Activated CD8-positive, alpha-beta memory T cell treated with anti-CD3 and anti-CD28 coated beads, Interleukin-2, amount 50 U/mL, for 4 hours (primary cell): ENCODE data around the gene MEIS2.

Experiments used
- DNase-seq: peaks from one replicate; pipeline ENCODE4 v3.0.0-alpha.2; 2020

The MEIS2 gene

DNA sequence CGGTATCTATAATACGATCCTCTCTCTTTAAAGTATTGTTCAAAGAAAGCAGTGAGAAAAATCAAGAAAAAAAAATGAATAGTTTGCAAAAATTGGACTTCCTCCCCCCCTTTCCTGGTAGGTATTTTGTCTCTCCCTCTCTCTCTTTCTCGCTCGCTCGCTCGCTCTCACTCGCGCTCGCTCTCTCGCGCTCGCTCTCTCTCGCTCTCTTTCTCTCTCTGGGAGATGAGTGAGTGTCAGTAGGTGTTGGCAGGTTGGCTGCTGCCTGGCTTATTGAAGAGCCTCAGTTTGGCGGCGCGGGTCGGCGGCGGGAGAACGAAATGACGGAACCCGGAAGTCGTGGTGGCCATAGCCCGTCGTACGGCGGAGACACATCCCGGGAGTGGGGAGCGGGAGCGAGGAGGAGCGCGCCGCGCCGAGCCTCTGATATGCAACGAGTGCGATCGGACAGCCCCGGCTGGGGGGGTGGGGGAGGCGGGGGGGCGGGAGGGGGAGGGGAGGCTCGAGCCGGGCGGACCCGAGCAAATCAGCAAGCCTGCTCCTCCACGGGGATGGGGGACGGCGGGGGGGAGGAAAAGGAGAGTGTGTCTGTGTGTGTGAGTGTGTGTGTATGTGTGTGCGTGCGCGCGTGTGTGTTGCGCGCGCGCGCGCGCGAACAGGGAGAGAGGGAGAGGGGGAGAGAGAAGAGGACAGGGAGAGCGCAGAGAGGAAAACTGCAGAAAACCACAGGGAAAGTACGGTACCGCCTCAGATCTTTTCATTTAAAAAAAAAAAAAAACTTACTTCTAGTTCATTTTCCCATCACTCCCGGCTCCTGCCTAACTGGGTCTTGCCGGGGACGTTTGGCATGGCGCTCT, at the start of gene MEIS2:
Gene MEIS2 (minus strand): TSS at position 441 of the 857 bp plus-strand sequence. CDS start 1,083 bp downstream, outside the sequence.
- no peak for DNase-seq

DNA sequence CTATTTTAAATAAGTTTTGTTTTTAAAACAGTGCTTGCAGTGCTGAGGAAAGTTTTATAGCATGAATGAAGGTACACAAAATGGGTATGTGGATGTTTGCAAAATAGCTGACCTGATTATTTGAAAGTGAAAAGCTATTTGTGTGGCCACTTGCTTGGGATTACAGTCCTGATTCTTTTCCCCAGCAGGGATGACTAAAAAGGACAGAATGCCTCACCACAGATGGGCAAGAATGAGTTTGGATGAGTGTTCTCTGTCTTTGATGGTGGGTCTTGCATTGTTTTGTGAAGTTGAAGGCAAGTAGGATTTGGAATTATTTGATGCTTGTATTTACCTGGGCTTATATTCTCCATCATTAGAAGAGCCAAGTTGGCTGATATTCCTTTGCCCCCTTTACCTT, 48.8 kb upstream of the MEIS2 start:
- DNase-seq = no peak

DNA sequence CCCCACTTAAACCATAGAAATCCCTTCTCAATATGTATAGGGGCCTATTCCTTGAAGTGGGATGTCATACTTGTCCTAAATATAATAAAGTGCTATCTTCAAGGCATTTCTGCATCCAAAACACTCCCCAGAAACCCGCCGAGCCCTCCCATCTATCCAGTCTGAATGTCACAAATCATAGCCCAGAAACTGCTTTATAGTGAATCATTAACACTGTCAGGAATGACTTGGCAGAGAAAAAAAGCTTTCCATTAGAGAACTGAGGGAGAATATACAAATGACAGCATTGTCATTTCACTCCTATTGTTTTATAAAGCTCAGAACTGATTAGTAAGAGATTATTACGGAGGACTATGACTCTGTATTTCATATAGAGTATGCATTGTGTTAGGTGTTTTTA, 48.4 kb upstream of the MEIS2 start:
- DNase-seq = no peak

DNA sequence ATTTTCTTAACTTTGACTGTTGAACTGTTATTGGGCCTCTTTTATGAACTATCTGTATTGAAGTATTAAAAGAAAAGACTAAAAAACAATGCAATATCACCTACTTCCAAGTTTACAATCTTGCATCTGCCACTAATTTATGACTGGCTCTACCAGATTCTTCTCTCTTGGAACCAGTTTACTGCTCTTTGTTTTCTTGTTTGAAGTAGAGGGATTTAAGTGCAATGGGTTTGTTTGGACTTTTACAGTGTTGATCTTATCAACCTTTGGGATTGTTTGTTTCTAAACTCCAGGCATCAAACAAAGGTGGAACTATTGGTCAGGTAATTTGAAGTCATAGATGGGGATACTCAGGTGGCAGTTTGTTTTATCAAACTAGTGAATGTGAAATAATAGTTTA, 43.0 kb upstream of the MEIS2 start:
- no peak for DNase-seq

DNA sequence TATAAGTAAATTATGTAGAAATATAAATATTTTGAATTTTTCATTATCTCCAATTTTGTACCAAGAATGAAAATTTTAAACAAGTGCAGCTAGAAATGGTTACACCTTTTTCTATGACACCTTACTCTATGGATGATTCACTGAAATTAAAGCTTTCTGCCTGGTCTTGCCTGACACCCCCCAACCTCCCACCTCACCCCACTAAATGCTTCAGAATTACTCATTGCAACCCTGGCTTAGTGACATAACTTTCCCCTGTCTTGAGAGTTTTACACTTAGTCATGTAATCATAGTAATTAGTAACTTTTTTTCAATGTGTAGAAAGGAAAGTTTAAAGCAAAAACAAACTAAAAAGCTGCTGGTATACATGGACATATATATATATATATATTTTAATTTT, 42.0 kb upstream of the MEIS2 start:
- no peak for DNase-seq

DNA sequence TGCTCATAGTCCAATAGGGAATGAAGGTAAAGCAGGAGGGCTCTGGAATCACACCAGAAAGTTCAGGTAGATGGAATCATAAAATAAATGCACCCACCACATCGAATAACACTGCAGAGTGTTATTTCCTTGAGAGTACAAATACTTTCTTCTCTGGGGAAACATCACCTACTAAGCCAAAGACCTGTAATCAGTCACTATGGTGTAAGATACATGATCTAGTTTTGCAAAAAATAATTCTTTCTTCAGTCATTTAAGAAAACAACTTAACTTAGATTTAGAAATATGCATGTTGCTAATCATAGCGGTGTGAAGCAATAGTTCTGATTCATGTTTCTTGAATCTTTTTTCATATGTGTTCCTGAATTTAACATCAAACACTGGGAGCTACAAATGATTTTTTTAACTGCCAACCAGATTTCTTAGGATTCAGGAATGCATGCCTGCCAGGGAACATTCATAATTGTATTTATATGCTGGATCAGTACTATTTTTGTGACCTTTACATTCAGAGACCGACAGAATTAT, 40.2 kb upstream of the MEIS2 start:
- DNase-seq = no peak

DNA sequence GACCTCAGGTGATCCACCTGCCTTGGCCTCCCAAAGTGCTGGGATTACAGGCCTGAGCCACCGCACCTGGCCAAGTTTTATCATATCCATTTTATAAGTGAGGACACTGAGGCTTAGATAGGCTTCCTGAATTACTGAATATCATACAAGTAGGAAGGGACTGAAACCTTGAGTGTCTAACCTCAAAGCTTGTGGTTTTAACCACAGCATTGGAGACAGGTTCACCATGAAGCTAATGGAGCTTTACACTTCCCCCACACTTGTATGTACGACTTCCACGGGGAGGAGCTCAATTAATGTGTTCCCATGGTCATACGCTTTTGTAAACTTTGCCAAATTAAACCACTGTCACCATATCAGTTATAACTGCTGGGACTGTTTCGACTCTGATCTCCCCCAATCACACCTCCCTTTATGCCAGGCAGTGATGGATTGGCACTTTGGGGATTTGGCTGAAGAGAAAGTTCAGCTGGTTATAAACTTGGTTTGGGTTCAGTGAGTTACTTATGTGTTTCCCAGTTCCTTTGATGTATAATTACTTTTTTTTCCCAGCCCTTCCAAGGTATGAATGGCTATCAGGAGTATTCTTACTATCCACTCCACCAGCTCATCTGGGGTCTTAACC, 38.4 kb upstream of the MEIS2 start:
- DNase-seq = no peak

DNA sequence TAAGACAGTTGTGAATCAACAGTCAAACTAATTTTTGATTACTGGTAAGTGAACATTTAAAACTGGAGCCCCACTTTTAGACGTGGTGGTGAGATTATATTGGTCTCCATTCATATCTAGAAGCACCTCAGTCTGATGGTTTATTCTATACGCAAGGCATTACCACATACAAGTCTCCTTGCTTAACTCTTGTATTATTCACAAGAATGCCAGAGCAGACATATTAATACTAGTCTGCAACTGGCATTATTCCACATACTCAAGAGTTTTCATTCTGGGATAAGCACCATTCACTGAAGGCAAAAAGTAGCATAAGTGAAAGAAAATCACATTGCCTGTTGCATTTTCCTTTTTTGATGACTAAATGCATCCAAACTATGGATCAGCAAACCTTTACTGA, 36.9 kb upstream of the MEIS2 start:
- DNase-seq = no peak

DNA sequence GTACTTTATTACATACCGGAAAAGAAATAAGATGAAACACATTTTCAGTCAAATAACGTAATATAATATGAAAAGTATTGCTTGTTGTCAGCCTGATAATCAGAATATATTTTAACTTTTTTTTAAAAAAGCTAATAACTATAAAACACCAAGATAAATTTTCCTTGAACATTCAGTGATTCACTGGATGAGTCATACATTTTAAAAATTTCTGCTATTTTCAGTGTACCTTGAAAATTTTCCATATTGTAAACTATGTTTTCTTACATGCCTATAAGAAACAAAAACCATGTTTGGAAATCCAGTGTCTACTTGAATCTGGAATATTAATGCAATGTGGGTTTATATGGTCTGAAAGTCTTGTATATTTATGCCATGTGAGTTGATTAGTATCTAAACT, 36.3 kb upstream of the MEIS2 start:
- no peak for DNase-seq

DNA sequence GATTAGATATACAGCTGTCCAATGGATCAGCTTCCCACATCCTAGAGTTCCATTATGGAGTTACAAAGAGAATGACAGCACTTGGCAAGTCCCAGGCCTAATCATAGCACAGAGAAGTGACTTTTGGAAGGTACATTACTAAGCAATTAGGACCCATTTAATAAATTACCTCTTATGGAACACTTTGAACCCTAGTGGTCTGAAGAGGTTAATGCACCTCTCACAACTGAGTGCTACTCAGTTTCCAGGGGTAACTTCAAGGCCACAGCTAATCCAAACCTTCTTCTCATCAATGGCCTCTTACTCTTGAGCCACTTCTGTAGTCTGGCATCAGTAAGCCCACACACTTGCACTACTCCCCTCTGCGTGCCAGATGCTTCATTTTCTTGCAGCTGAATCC, 34.9 kb upstream of the MEIS2 start:
- no peak for DNase-seq

DNA sequence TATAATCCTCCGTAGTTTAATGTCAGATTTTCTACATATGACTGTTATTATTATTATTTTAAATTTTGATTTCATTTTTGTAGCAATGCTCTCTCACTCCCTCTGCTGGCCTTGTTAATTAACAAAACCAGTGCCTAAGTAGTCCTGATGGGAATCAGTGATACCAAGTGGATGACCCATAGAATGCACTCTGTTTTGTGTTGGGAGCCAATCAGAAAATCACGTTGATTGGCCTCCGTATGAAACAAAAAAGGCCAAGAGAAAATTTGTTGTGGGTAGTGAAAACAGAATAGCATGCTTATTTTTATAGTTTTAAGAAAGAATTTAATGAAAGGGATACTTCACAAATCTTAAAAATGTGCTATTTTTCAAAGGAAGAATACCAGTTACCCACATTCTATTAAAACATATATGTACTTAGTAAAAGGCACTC, 34.4 kb upstream of the MEIS2 start:
- no peak for DNase-seq

DNA sequence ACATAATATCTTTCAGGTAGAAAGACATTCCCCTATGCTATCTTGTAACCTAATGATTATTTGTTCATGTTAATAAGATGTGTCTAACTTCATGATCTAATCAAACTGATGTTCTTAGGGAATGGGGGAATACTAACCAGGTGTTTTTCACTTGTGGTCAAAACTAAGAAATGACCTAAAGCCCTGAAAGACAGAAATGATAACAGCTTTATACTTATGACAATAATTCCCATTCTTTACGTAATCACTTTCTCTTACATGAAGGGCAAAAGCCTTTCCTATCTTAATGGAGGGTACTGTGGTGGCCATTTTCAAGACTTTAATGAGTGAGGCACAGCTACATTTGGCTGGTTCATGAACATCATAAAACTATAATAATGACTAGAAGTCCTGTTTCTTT, 33.9 kb upstream of the MEIS2 start:
- no peak for DNase-seq

DNA sequence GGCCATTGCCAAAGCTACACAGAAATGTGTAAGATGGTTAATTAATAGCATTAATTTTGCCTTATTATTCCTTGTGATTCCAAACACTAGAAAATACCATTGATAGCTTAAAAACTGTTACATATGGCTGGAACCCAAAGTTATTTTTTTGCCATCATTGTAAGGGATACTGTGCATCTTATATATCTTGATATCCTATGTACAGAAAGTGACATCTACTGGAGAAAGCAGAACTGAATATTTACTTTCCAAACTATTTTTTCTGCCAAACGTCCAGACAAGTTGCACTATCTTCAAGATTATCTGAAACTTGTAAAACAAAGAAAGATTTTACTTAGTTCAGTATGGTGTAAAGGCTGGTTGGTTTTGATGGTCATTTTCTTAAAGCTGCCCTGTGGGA, 33.3 kb upstream of the MEIS2 start:
- DNase-seq = no peak

DNA sequence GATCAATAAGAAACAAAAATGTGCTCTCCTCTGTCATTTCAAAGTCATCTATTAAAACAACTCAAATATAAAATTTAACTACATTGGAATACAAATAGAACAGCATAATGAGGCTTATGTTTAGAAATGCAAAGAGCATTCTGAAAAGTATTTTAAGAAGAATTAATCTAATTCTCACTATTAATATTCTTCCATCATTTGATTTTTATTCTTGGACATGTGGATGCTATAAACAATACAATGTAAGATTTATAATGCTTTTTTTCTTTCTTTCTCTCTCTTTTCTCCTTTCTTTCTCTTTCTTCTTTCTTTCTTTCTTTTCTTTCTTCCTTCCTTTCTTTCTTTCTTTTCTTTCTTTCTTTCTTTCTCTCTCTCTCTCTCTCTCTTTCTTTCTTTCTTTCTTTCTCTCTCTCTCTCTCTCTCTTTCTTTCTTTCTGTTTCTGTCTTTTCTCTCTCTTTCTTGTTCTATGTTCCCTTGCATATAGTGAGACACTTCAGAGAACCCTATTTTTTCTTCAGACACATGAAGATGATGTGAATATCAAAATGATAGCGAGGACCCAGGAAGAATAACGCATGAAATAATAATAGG, 32.6 kb upstream of the MEIS2 start:
- no peak for DNase-seq

DNA sequence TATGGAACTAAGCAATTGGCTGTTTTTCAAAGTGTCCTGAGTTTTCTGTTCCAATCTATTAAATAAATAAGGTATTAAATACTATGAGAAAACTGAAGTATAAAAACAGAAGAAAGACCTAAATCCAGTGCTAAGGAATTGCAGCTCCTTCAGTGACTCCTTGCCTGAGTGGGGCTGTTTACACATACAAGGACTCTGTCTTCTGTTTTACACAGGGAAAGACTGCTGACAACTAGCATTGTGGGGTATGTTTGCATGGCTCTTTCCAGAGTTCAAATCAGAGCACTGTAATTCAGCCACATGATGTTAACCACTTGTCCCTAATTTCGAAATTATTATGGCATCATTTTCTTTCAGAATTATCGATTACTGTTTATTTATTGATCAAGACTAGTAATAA, 31.3 kb upstream of the MEIS2 start:
- no peak for DNase-seq

DNA sequence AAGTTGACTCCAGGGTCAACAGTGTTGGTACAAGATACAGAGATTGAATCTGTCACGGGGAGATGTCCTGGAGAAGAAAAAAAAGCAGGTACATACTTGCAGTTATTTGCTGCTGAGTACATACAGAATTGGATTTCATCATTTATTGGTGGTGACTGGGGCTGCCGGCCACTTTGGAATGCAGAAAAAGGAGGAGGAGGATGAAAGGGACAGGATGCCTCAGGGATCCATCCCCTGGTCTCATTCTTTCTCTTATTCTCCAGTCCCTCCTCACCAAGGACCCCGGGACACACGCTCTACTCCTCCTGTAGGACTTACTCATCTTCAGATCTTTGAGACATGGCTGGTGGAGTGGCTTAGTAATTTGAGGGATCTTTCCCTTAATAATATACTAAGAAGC, 30.0 kb upstream of the MEIS2 start:
- no peak for DNase-seq

DNA sequence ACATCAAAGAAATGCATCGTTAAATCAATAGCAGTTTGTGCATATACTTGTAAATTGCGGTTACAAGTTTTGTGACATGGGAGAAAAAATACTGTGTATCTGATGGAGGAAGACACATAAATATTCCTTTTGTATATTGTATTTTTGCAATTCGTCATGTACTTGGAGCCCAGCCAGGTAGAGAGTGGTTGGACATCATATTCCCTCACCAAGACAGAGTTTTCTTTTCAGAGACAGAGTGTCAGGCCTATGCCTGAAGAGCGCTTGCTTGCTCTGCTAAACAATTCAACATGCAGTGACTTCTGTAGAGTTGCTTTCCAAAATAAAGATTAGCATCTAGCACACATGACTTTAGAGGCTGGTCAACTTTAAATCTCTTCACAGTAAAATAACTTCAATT, 24.8 kb upstream of the MEIS2 start:
- no peak for DNase-seq

DNA sequence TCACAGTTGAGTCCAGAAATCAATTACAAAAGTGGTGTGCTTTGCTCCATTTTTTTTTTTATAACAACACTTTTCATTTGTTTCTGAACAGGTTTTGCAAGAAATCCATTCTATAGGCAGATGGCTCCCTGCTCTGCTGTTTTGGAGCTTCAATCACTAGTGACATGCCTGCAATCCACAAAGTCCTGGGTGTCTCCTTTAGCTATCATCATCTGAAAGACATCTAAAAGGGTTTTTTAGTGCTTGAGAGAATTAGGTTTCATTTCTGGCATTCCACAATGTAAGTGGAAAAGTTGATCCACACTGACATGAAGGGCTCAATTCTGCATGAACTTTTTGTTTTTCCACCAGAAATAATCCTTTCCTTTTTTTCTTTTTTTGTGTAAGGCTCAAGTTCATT, 24.0 kb upstream of the MEIS2 start:
- DNase-seq = no peak

DNA sequence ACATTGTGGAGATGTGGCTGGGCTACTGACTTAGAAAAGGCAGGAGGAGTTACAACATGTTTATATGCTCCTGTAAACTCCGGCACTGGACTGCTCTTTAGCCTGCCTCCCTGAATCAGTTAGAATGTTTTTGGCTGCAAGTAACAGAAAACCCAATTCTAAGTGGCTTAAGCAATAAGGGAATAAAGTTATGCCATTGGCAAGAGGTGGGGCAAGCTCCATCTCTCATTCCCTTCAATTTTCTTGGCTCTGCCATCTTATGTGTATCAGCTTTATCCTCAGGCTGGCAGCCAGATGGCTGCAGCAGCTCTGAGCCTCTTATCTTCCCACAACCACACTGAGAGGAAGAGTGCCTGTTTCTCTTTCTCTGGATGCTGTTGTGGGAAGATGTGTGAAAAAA, 22.4 kb upstream of the MEIS2 start:
- DNase-seq = no peak

DNA sequence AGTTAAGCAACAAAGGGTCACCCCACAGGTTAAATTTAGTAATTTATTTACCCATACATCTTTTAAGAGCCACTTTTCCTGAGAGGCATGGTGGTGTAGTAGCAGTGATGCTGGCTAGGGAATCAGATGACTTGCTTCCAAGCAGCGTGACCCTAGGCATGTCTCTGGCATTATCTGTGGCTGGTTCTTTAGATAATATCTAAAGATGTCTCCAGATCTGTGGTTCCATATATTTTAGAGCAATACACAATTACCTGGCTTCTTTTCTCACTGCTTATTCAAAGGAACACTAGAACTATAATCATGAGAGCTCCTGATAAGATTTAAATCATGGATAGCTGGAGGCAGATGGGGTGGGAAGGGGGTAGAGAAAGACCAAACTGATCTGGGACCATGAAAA, 21.1 kb upstream of the MEIS2 start:
- DNase-seq = no peak

DNA sequence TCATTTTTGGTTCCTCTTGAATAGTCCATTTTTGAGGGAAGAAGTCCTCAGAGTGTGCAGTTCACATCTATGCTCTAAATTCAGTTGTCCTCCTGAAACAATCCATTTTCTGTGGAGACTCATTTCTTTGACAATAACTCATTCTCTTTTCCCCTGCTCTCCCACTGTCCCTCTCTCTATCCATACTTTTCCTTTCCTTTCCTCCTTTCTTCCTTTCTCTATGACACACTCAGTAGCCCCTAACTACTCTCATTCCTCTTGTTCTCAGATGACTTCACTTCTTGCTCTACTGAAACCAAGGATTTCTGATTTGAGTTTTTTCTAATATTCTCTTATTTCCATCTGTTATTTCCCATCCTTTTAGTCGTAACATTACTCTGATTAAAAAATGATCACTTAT, 16.7 kb upstream of the MEIS2 start:
- no peak for DNase-seq

DNA sequence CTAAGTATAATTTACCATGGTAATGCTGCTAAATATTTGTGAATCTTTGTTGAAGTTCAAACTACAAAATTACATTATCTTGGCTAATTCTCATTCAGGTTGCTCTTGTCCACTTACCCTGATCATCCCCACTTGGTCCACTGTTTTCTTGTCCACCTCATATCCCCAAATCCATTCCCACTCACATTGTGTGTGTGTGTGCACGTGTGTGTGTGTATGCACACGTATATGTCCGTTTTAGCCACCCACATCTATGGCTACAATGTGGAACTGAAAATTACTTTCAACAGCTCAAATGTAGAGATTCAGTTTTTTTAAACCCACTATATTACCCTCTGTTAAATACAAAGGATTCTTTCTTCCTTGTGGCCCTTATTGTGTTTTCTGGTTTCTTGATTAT, 15.2 kb upstream of the MEIS2 start:
- no peak for DNase-seq

DNA sequence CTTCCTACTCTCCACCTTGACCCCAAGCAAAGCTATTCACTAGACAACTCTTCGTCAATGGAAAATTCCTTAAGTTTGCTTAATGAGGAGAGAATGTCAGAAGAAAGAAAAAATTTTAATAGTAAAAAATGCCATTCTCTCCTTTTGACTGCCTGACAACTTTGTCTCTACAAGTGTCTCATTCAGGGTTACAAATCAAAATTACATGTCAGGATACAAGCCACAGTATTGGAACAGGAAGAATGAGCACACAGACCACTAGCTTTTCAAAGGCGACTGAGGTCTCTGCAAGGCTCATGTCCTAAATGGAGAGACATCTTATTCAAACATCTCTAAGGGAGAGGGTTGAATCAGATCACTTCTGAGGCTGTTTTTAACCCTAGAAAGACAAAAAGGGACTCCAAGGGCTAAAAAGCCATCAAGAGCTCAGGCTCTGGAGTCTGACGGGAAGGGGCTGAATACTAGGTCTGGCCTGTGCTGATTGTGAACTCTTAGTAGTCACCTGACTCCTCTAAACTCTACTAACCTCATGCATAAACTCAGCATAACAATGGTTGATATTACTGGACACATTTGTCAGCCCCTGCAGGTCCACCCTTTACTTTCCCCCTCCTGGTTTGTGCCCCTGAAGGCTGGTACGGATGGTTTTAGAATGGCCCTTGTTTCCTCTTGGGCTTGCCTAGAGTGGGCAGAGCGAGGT, 12.8 kb upstream of the MEIS2 start:
- DNase-seq = no peak
